NK-92 (cell line): ENCODE data around the gene PSPN.
"Not testable (repeated sequence)": the region's sequence is repeated elsewhere in the genome, so short reads cannot be mapped to it uniquely, and the experiment has no call there.

ENCODE experiments used
- DNase-seq: peaks from one replicate; lab custom pipeline; 2025; ENCODE audit not compliant: unreplicated experiment; lab: John Stamatoyannopoulos, UW

Gene PSPN

GRCh38 chr19:6402837-6403608 is 27.3 kb upstream of the PSPN start:
- no peak for DNase-seq

GRCh38 chr19:6402058-6402457 is 26.3 kb upstream of the PSPN start:
- no peak for DNase-seq

- DNase-seq = not testable (repeated sequence)
Measured at GRCh38 chr19:6400062-6400944, 24.6 kb upstream of the PSPN start.

- DNase-seq = no peak
Measured at GRCh38 chr19:6396305-6396704, 20.6 kb upstream of the PSPN start.

- DNase-seq = no peak
Measured at GRCh38 chr19:6394831-6395230, 19.1 kb upstream of the PSPN start.

GRCh38 chr19:6393983-6394412 is 18.3 kb upstream of the PSPN start:
- no peak for DNase-seq

GRCh38 chr19:6393074-6393982 is 17.6 kb upstream of the PSPN start, which contains the start of gene GTF2F1:
Gene GTF2F1, minus strand, starts transcription at chr19:6393164. Its CDS starts 169 bp downstream, at chr19:6392995.
- peak; percentile 77 for DNase-seq

- DNase-seq = no peak
Measured at GRCh38 chr19:6392221-6393073, 16.7 kb upstream of the PSPN start.

GRCh38 chr19:6387372-6387771 is 11.6 kb upstream of the PSPN start:
- DNase-seq = no peak

GRCh38 chr19:6384381-6384780 is 8.6 kb upstream of the PSPN start:
- DNase-seq = no peak

- DNase-seq = no peak
Measured at GRCh38 chr19:6383188-6383587, 7.5 kb upstream of the PSPN start.

- no peak for DNase-seq
Measured at GRCh38 chr19:6381030-6381750, 5.5 kb upstream of the PSPN start.

- no peak for DNase-seq
Measured at GRCh38 chr19:6379744-6380143, 4.0 kb upstream of the PSPN start.

GRCh38 chr19:6378486-6378885 is 2.8 kb upstream of the PSPN start:
- no peak for DNase-seq

- no peak for DNase-seq
Measured at GRCh38 chr19:6378041-6378440, 2.3 kb upstream of the PSPN start.

GRCh38 chr19:6376512-6377190 is 918 bp upstream of the PSPN start:
- no peak for DNase-seq

- DNase-seq = no peak
Measured at GRCh38 chr19:6374711-6375410, 872 bp downstream of the PSPN start.

- DNase-seq = no peak
Measured at GRCh38 chr19:6374161-6374709, 1.5 kb downstream of the PSPN start.
